RCC 7860 (cell line): ENCODE measurements around the gene MESD.

Source experiments
- DNase-seq: peaks from one replicate; pipeline ENCODE4 v3.0.0-alpha.2; 2015; ENCODE audit warnings: low spot score
- FAIRE-seq: peaks from 2 replicates; lab custom pipeline; 2012; peaks lifted over from hg19 to GRCh38; lab: Jason Lieb, UNC

MESD gene

DNA sequence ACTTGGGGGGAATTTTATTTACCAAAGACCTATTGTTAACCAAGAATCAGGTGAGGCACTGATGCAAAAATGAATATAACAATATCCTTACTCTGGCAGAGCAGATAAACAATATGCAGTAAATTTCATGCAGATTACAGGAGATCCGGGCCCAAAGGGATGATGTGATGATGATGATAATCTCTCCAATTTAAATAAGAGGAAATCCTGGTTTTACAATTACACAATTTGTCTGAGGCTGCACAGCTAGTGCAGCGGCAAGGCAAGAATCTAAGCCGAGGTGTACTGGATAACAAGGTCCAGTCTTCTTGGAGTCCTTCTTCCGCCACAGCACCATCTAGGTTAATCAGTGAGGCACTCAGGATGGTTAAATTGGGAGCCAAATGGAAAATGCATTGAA is 2.4 kb upstream of the MESD start:
- FAIRE-seq = no peak
- DNase-seq = no peak

DNA sequence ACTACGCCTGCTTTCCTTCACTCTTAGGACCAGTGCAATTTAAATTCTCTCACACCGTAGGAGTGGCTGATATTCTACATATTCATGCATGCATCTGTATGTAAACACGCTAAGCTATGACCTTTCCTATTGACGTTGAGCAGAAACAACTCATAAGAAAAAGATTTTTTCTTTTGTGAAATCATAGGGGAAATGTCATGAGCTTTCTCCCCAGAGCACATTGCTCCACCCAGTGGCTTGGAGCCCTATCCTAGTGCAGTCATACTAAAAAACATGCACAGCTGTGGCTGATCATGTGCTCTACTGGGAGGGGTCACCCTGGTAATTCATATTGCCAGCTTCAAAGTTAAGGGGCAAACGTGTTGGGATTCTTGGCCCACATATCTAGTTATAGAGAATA is 1.8 kb upstream of the MESD start:
- no peak for DNase-seq

DNA sequence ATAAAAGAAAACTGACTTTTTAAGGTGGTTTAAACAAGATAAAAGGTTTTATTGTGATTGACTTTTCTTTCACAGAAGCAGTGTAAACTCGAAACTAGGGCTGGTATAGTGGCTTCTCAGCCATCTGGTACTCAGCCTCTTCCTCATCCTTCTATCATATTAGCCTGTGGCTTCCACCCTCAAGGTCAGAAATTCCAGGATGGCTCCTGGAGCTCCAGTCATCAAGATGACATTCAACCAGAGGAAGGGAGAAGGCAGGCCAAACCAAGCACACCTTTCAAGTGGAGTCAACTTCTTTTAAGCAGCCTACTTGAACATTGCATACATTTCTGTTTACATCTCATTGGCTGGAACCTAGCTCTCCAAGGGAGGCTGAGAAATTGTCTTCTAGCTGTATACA is 1.3 kb upstream of the MESD start:
- no peak for DNase-seq
- no peak for FAIRE-seq

More for the DNA sequence above, 1.8 kb upstream of the MESD start:
- FAIRE-seq = no peak

- DNase-seq (no peak), FAIRE-seq (no peak)
Measured at GRCh38 chr15:80989081-80989517, 520 bp downstream of the MESD start.

- no peak for DNase-seq
- no peak for FAIRE-seq
Measured at GRCh38 chr15:80988148-80988796, 1.3 kb downstream of the MESD start.

DNA sequence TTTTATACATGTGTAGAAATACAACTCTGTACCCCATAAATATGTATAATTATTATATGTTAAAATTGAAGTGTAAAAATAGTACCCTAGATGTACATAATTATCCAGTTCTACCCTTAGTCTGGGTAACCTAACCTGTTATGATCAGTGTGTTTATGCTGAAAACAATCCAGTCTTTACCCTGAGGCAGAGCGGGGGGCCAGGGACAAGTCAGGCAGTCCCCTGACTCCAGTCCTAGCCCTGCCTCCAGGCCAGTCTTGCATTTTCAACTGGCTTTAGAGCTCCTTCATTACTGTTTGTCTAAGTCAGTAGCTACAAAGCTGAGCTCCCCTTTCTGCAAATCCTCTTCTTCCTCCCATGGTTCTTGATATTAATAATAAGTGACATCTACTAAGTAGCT is 3.1 kb downstream of the MESD start:
- DNase-seq (no peak), FAIRE-seq (no peak)

- DNase-seq = no peak
- no peak for FAIRE-seq
Measured at GRCh38 chr15:80985981-80986380, 3.6 kb downstream of the MESD start.

GRCh38 chr15:80984856-80985255 is 4.8 kb downstream of the MESD start:
- no peak for FAIRE-seq
- no peak for DNase-seq

DNA sequence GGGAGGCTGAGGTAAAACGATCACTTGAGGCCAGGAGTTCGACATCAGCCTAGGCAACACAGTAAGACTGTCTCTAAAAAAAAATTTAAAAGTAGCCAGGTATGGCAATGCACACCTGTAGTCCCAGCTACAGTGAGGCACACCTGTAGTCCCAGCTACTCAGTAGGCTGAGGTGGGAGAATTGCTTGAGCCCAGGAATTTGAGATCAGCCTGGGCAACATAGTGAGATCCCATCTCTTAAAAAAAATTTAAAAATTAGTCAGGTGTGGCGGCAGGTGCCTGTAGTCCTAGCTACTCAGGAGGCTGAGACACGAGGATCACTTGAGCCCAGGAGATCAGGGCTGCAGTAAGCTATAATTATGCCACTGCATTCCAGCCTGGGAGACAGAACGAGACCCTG is 6.8 kb downstream of the MESD start:
- DNase-seq (no peak), FAIRE-seq (no peak)

DNA sequence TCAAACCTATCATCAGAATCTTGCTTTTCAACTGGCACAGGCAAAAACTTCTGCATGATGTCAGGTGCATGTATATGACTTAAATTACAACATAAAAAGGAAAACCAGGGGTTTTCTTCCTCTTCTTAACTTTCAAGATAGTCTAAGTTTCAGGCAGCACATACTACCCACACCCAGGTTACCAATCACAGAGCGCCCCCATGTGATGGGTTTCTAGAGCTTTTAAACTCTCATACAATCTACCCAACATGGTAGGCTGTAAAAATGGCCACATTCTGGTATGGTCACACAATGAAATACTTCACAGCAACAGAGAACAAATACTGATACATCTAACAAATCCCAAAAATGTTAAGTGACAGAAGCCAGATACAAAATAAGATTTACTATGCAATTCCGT is 7.4 kb downstream of the MESD start:
- no peak for FAIRE-seq

GRCh38 chr15:80979538-80980200 is 9.9 kb downstream of the MESD start:
- FAIRE-seq (no peak), DNase-seq (no peak)

More for the DNA sequence above, 7.4 kb downstream of the MESD start:
- no peak for DNase-seq

DNA sequence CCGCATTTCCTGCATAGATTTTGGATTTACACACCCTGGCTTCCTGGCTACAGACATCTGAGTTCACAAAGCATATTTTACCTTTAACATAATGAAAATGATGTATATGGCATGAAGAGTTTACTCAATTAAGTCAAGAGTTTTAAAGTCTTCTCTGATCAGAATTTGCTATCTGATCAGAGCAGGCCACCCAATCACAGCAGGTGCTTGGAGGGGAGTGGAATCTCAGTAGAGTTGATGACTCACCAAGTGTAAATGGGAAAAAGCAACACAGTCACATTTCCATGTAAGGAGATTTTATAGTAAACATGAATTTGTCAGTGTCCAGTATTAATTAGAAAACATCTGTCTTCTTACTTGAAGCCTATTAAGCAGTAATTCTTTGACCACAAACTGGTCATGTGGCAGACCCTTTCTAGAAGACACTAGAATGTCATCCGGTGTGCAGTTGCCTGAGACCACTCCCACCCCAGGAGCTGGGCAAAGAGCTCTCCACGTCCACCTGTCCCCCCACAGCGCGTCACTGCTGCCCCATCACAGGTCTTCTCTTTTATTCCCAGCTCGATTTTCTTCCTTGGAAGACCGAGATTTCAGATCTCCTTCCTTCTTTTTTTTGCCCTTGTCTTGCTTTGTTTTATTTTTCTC is 10.8 kb downstream of the MESD start:
- DNase-seq = no peak

GRCh38 chr15:80977627-80978036 is 12.0 kb downstream of the MESD start:
- FAIRE-seq (no peak), DNase-seq (no peak)

More for the DNA sequence above, 10.8 kb downstream of the MESD start:
- FAIRE-seq = no peak

GRCh38 chr15:80976851-80977250 is 12.8 kb downstream of the MESD start:
- DNase-seq (no peak), FAIRE-seq (no peak)

DNA sequence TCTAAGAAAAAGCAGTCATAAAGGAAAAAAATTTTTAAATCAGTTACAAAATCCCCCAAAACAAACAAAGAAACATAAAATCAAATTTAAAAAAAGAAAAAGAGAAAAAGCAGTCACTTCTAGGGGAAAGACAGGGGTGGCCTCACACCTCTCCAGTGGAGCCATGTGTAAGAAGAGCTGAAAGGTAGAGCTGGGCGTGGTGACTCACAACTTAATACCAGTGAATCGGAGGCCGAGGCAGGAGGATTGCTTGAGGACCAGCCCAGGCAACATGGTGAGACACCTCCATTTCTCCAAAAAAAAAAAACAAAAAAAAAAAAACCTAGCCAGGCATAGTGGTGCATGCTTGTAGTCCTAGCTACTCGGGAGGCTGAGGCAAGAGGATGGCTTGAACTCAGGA is 14.7 kb downstream of the MESD start:
- DNase-seq (no peak), FAIRE-seq (no peak)

DNA sequence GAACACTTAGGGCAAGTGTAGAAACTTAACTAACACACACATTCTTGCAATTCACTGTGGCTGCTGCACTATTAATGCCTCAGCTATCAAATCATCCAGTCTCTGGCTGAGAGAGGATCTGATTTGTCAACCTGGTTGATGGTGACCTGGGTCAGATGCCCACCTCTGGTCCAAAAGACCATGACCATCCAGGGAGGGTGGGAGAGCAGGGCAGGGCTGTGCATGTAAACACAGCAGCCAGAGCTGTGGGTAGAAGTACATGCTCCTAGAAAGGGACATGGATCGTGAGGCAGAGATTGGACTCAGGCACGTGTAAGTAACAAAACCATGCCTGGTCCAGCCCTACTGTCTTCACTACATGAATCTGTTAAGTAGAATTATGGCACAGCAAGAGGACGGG is 17.3 kb downstream of the MESD start:
- FAIRE-seq = no peak
- no peak for DNase-seq

- FAIRE-seq (no peak), DNase-seq (no peak)
Measured at GRCh38 chr15:80971143-80971542, 18.5 kb downstream of the MESD start.

- DNase-seq (no peak), FAIRE-seq (no peak)
Measured at GRCh38 chr15:80970658-80971057, 19.0 kb downstream of the MESD start.

DNA sequence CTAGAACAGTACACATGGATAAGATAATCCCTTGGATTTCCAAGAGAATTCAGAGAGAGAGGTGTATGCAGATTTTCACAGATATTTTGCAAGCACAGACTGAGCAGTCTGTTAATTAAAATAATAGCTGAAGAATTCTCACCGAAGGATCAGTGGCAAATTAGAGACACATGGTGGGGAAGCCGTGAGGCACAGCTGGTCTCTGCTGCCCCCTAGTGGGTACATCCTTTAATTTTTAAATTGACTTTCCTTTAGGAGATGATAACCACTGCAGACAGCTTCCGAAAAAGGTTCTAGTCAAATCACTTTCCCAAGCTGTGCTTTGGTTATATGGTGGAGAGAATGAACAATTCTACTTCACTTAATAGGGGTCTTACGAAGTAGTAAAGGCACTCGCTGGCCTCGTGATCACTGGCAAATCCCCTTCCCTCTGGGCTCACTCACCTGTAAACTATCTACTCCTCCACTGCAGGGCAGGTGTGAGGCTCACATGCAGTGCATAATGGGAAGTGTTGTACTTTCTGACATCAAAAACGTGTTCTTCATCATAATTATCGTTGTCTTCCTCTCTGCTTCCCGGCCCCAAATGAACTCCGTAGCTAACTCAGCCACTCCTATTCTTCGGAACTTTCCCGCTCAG is 19.5 kb downstream of the MESD start:
- FAIRE-seq = peak; percentile 22

GRCh38 chr15:80969316-80969715 is 20.3 kb downstream of the MESD start:
- no peak for FAIRE-seq
- DNase-seq = no peak

More for the DNA sequence above, 19.5 kb downstream of the MESD start:
- peak; percentile 45 for DNase-seq

DNA sequence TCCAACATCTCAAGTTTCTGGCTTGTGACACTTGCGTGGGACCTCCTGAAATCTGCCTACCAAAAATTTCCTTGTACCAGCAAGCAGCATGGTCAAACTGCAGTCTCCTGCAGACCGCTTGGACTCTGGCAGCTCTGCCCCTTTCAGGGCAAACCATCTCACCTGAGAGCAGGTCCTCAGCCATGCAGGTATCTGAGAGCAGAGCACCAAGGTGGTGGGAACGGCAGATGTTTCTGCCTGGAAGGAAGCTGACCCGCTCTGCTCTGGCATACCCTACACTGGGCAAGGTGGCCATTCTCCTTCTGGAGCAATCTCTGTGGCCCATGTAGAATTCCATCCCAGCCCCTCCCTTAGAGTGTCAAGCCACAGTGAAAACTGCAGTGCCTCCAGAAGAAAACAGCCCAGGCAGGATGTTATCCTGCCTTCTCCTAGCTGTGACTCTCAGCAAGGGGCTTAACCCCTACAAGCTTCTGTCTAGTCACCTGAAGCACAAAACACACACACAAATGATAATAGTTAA is 21.6 kb downstream of the MESD start:
- FAIRE-seq = no peak
- DNase-seq = no peak
